MM.1S (cell line): Measurements from ENCODE around the gene GAK.
"Not testable (repeated sequence)": the region's sequence is repeated elsewhere in the genome, so short reads cannot be mapped to it uniquely, and the experiment has no call there.

ENCODE experiments used
- DNase-seq: peaks from one replicate; pipeline ENCODE4 v3.0.0-alpha.2; 2015
- H2AFZ ChIP-seq: fragments of 300-600 bp; sonication (generic); 2 replicates; pipeline ENCODE4 v1.6.0; 2016; ENCODE audit warnings: antibody characterized with exemption, low read length
- H3F3A ChIP-seq: fragments of 300-600 bp; sonication (generic); 2 replicates; pipeline ENCODE4 v1.6.1; 2016; ENCODE audit warnings: mild to moderate bottlenecking, antibody characterized with exemption, low read length, moderate library complexity, mixed read lengths; ENCODE audit not compliant: insufficient read depth
- H3K27ac ChIP-seq: fragments of 300-600 bp; sonication (generic); 2 replicates; pipeline ENCODE4 v1.5.1; 2016; ENCODE audit warnings: mild to moderate bottlenecking, low read length
- H3K27me3 ChIP-seq: fragments of 300-600 bp; sonication (generic); replicated peaks from 2 replicates; pipeline ENCODE4 v1.6.0; 2016; ENCODE audit warnings: low read length; ENCODE audit not compliant: insufficient read depth
- H3K36me3 ChIP-seq: fragments of 300-600 bp; sonication (generic); replicated peaks from 2 replicates; pipeline ENCODE4 v1.6.1; 2016; ENCODE audit warnings: mild to moderate bottlenecking, low read length, mixed read lengths; ENCODE audit not compliant: insufficient read depth
- H3K4me1 ChIP-seq: fragments of 300-600 bp; sonication (generic); 2 replicates; pipeline ENCODE4 v1.6.1; 2016; ENCODE audit warnings: low read length, mixed read lengths
- H3K4me2 ChIP-seq: fragments of 300-600 bp; sonication (generic); 2 replicates; pipeline ENCODE4 v1.6.0; 2016; ENCODE audit warnings: low read depth, low read length
- H3K4me3 ChIP-seq: fragments of 300-600 bp; sonication (generic); 2 replicates; pipeline ENCODE4 v1.5.1; 2016; ENCODE audit warnings: low read length, mixed read lengths
- H3K79me2 ChIP-seq: fragments of 300-600 bp; sonication (generic); 2 replicates; pipeline ENCODE4 v1.6.1; 2016; ENCODE audit warnings: mixed run types, low read length, mixed read lengths
- H3K9ac ChIP-seq: fragments of 300-600 bp; sonication (generic); 2 replicates; pipeline ENCODE4 v1.6.1; 2016; ENCODE audit warnings: low read length, mixed read lengths
- H3K9me2 ChIP-seq: fragments of 300-600 bp; sonication (generic); replicated peaks from 2 replicates; pipeline ENCODE4 v1.6.1; 2016; ENCODE audit warnings: mild to moderate bottlenecking, low read length, mixed read lengths; ENCODE audit not compliant: insufficient read depth
- H3K9me3 ChIP-seq: fragments of 300-600 bp; sonication (generic); replicated peaks from 2 replicates; pipeline ENCODE4 v1.6.1; 2016; ENCODE audit warnings: mild to moderate bottlenecking, low read length, mixed read lengths; ENCODE audit not compliant: insufficient read depth
- H4K20me1 ChIP-seq: fragments of 300-600 bp; sonication (generic); 2 replicates; pipeline ENCODE4 v1.6.1; 2016; ENCODE audit warnings: mild to moderate bottlenecking, low read length, moderate library complexity, mixed read lengths; ENCODE audit not compliant: insufficient read depth
- CTCF ChIP-seq: fragments of 300-600 bp; sonication (generic); IDR thresholded peaks from 2 replicates; pipeline ENCODE4 v1.5.1; 2016; ENCODE audit warnings: antibody characterized with exemption, low read length, mixed read lengths
- EZH2 ChIP-seq: fragments of 300-600 bp; sonication (generic); optimal IDR thresholded peaks from 2 replicates; pipeline ENCODE3; 2017; ENCODE audit warnings: low read depth, mild to moderate bottlenecking, antibody characterized with exemption, low read length, mixed read lengths
- EZH2phosphoT487 ChIP-seq: fragments of 300-600 bp; sonication (generic); IDR thresholded peaks from 2 replicates; pipeline ENCODE4 v1.6.1; 2018; ENCODE audit warnings: antibody characterized with exemption, low read length

GAK gene

GRCh38 chr4:929096-929765, 2.9 kb downstream of the GAK start:
- H3F3A ChIP-seq, result no peaks in the 10 kb centered on the region
- H4K20me1 ChIP-seq, result no peaks in the 10 kb centered on the region
- H3K79me2 ChIP-seq, result peaks cover 75% of the 10 kb centered on the region
- H3K4me1 ChIP-seq, result peaks cover 5% of the 10 kb centered on the region
- no peaks in the 10 kb centered on the region for H3K9me2 ChIP-seq
- H3K27me3 ChIP-seq, result no peaks in the 10 kb centered on the region
- no peak overlapping the region for H3K9ac ChIP-seq
- no peak overlapping the region for H3K4me3 ChIP-seq
- no peak overlapping the region for H3K4me2 ChIP-seq
- no peak for TF ChIP-seq EZH2phosphoT487
- no peak for TF ChIP-seq EZH2
- TF ChIP-seq CTCF, result no peak
- DNase-seq, result no peak
- no peaks in the 10 kb centered on the region for H3K9me3 ChIP-seq
- no peak overlapping the region for H3K27ac ChIP-seq
- H2AFZ ChIP-seq, result no peak overlapping the region
- no peaks in the 10 kb centered on the region for H3K36me3 ChIP-seq

- H3K9ac ChIP-seq, H2AFZ ChIP-seq, DNase-seq, H3K27ac ChIP-seq, H3K4me1 ChIP-seq, H3K9me3 ChIP-seq, H3K4me3 ChIP-seq, H3K4me2 ChIP-seq, H3F3A ChIP-seq, H3K27me3 ChIP-seq, H3K36me3 ChIP-seq, H4K20me1 ChIP-seq, H3K9me2 ChIP-seq: not testable (repeated sequence)
- H3K79me2 ChIP-seq, result peaks cover 87% of the 10 kb centered on the region
These were observed 4.5 kb downstream of the GAK start for GRCh38 chr4:927566-927965.

GRCh38 chr4:926538-926937, 5.6 kb downstream of the GAK start:
- no peaks in the 10 kb centered on the region for H3K9me2 ChIP-seq
- no peak overlapping the region for H2AFZ ChIP-seq
- H3K79me2 ChIP-seq, result peaks cover 91% of the 10 kb centered on the region
- TF ChIP-seq EZH2phosphoT487, result no peak
- no peak overlapping the region for H3K27ac ChIP-seq
- no peak overlapping the region for H3K9ac ChIP-seq
- H3K4me1 ChIP-seq, result peaks cover 5% of the 10 kb centered on the region
- no peaks in the 10 kb centered on the region for H3K9me3 ChIP-seq
- no peaks in the 10 kb centered on the region for H3K27me3 ChIP-seq
- H4K20me1 ChIP-seq, result no peaks in the 10 kb centered on the region
- DNase-seq, result no peak
- no peak overlapping the region for H3K4me3 ChIP-seq
- H3F3A ChIP-seq, result no peaks in the 10 kb centered on the region
- H3K36me3 ChIP-seq, result 0 out of 2 replicates have a peak, but pooled peaks cover 6% of the 10 kb centered on the region
- no peak overlapping the region for H3K4me2 ChIP-seq

- Histone ChIP-seq H3K9ac (no peak overlapping the region), H3K4me2 (no peak overlapping the region), H3K36me3 (0 out of 2 replicates have a peak, but pooled peaks cover 6% of the 10 kb centered on the region), H2AFZ (no peak overlapping the region), H3K79me2 (peaks cover 91% of the 10 kb centered on the region), H3K27ac (no peak overlapping the region), H3K9me3 (no peaks in the 10 kb centered on the region), H3K4me1 (peaks cover 4% of the 10 kb centered on the region), H3K9me2 (no peaks in the 10 kb centered on the region), H4K20me1 (no peaks in the 10 kb centered on the region), H3K4me3 (no peak overlapping the region), H3K27me3 (no peaks in the 10 kb centered on the region), H3F3A (no peaks in the 10 kb centered on the region)
- DNase-seq, result no peak
- TF ChIP-seq CTCF (no peak), EZH2 (no peak), EZH2phosphoT487 (no peak)
These were observed 6.2 kb downstream of the GAK start for GRCh38 chr4:925771-926500.
